Activated CD4-positive, alpha-beta T cell treated with anti-CD3 and anti-CD28 coated beads, Interleukin-2, amount 10 ng/mL, durations not matched to agents 24 days and 14 days (primary cell): Measurements from ENCODE around the gene ACTA1. TPM values are rescaled to one million over a fixed set of nuclear protein-coding genes. Genes with fewer than 3 reads are reported as not detected.
"Not testable (repeated sequence)": the region's sequence is repeated elsewhere in the genome, so short reads cannot be mapped to it uniquely, and the experiment has no call there.

ENCODE experiments used
- DNase-seq: peaks from one replicate; pipeline ENCODE4 v3.0.0; 2022
- H3K27ac Mint-ChIP-seq: one replicate; pipeline ENCODE4 v1.8.0; 2022; ENCODE audit warnings: mild to moderate bottlenecking, mixed read lengths
- H3K27me3 Mint-ChIP-seq: one replicate; pipeline ENCODE4 v1.8.0; 2022; ENCODE audit warnings: mixed read lengths
- H3K36me3 Mint-ChIP-seq: one replicate; pipeline ENCODE4 v1.8.0; 2022; ENCODE audit warnings: low read depth, mild to moderate bottlenecking, mixed read lengths
- H3K4me1 Mint-ChIP-seq: one replicate; pipeline ENCODE4 v1.8.0; 2021; ENCODE audit warnings: mixed read lengths
- H3K4me3 Mint-ChIP-seq: one replicate; pipeline ENCODE4 v1.8.0; 2022; ENCODE audit warnings: mild to moderate bottlenecking, moderate library complexity, mixed read lengths
- H3K9me3 Mint-ChIP-seq: one replicate; pipeline ENCODE4 v1.8.0; 2021; ENCODE audit warnings: mixed read lengths
- intact Hi-C: fragments of 100-400 bp; cut with micrococcal nuclease; formaldehyde crosslinking; loops from one replicate; pipeline ENCODE4 v1.15.1; 2023
- total RNA-seq: library from RNA; stranded (reverse); gene quantifications from 2 replicates; pipeline ENCODE4 v1.2.3, GENCODE V29; 2022

The ACTA1 gene
- total RNA-seq, 1 donor from 2014 or later, result not detected

GRCh38 chr1:229410692-229411433 is 23.0 kb downstream of the ACTA1 start:
- no peak overlapping the region for H3K27ac Mint-ChIP-seq
- peak; percentile 60 for DNase-seq
- peak overlapping the region; percentile 55 for H3K4me3 Mint-ChIP-seq
- intact Hi-C loops, result no loop called here
- no peaks in the 10 kb centered on the region for H3K9me3 Mint-ChIP-seq
- H3K36me3 Mint-ChIP-seq, result no peaks in the 10 kb centered on the region
- H3K27me3 Mint-ChIP-seq, result peaks cover 66% of the 10 kb centered on the region
- H3K4me1 Mint-ChIP-seq, result peaks cover 15% of the 10 kb centered on the region

- H3K36me3 Mint-ChIP-seq, result no peaks in the 10 kb centered on the region
- H3K27ac Mint-ChIP-seq, result no peak overlapping the region
- no peaks in the 10 kb centered on the region for H3K9me3 Mint-ChIP-seq
- intact Hi-C loops, result no loop called here
- peak overlapping the region; percentile 55 for H3K4me3 Mint-ChIP-seq
- H3K27me3 Mint-ChIP-seq, result peaks cover 72% of the 10 kb centered on the region
- peak; percentile 70 for DNase-seq
- H3K4me1 Mint-ChIP-seq, result peaks cover 15% of the 10 kb centered on the region
Measured at GRCh38 chr1:229410370-229410691, 23.6 kb downstream of the ACTA1 start.

GRCh38 chr1:229409616-229410369 is 24.1 kb downstream of the ACTA1 start:
- Mint-ChIP-seq H3K36me3 (no peaks in the 10 kb centered on the region), H3K27me3 (peaks cover 75% of the 10 kb centered on the region), H3K4me1 (peaks cover 15% of the 10 kb centered on the region), H3K9me3 (no peaks in the 10 kb centered on the region), H3K4me3 (peak overlapping the region; percentile 55), H3K27ac (no peak overlapping the region)
- intact Hi-C loops, result no loop called here
- no peak for DNase-seq

- H3K27me3 Mint-ChIP-seq, result peaks cover 69% of the 10 kb centered on the region
Measured at GRCh38 chr1:229408458-229409037, 25.3 kb downstream of the ACTA1 start.

GRCh38 chr1:229407206-229408026 is 26.5 kb downstream of the ACTA1 start:
- DNase-seq, result peak; percentile 60
- H3K4me1 Mint-ChIP-seq, result peaks cover 15% of the 10 kb centered on the region
- peaks cover 63% of the 10 kb centered on the region for H3K27me3 Mint-ChIP-seq
- H3K9me3 Mint-ChIP-seq, result no peaks in the 10 kb centered on the region
- no peak overlapping the region for H3K27ac Mint-ChIP-seq
- H3K4me3 Mint-ChIP-seq, result peak overlapping the region; percentile 61
- intact Hi-C loops, result loop anchor here (2.0 kb wide), 1 partner anchor 25 kb away; no protein-coding TSS in a partner anchor
- H3K36me3 Mint-ChIP-seq, result no peaks in the 10 kb centered on the region

More at GRCh38 chr1:229408458-229409037, 25.3 kb downstream of the ACTA1 start:
- Mint-ChIP-seq H3K4me1 (peaks cover 15% of the 10 kb centered on the region), H3K4me3 (no peak overlapping the region), H3K36me3 (no peaks in the 10 kb centered on the region), H3K27ac (no peak overlapping the region), H3K9me3 (no peaks in the 10 kb centered on the region)
- intact Hi-C loops, result no loop called here
- DNase-seq, result no peak

GRCh38 chr1:229406798-229407197 is 27.1 kb downstream of the ACTA1 start:
- H3K27me3 Mint-ChIP-seq, result peaks cover 64% of the 10 kb centered on the region
- H3K9me3 Mint-ChIP-seq, result no peaks in the 10 kb centered on the region
- H3K27ac Mint-ChIP-seq, result no peak overlapping the region
- H3K4me1 Mint-ChIP-seq, result peaks cover 15% of the 10 kb centered on the region
- intact Hi-C loops, result loop anchor here (2.0 kb wide), 1 partner anchor 26 kb away; no protein-coding TSS in a partner anchor
- H3K36me3 Mint-ChIP-seq, result no peaks in the 10 kb centered on the region
- DNase-seq, result no peak
- H3K4me3 Mint-ChIP-seq, result peak overlapping the region; percentile 61

GRCh38 chr1:229403573-229403972 is 30.3 kb downstream of the ACTA1 start:
- Mint-ChIP-seq H3K27ac (no peak overlapping the region), H3K9me3 (no peaks in the 10 kb centered on the region), H3K27me3 (peaks cover 61% of the 10 kb centered on the region), H3K4me3 (no peak overlapping the region), H3K36me3 (no peaks in the 10 kb centered on the region), H3K4me1 (peaks cover 3% of the 10 kb centered on the region)
- intact Hi-C loops, result no loop called here
- no peak for DNase-seq

- Mint-ChIP-seq H3K4me3 (no peak overlapping the region), H3K36me3 (no peaks in the 10 kb centered on the region), H3K27ac (no peak overlapping the region), H3K27me3 (peaks cover 59% of the 10 kb centered on the region), H3K4me1 (peaks cover 3% of the 10 kb centered on the region), H3K9me3 (no peaks in the 10 kb centered on the region)
- no peak for DNase-seq
- intact Hi-C loops, result no loop called here
Measured at GRCh38 chr1:229402993-229403392, 30.9 kb downstream of the ACTA1 start.

- H3K4me1 Mint-ChIP-seq, H3K27ac Mint-ChIP-seq, H3K9me3 Mint-ChIP-seq, intact Hi-C loops, H3K4me3 Mint-ChIP-seq, H3K36me3 Mint-ChIP-seq, DNase-seq: not testable (repeated sequence)
- peaks cover 59% of the 10 kb centered on the region for H3K27me3 Mint-ChIP-seq
Measured at GRCh38 chr1:229402329-229402728, 31.6 kb downstream of the ACTA1 start.

GRCh38 chr1:229397762-229398161 is 36.1 kb downstream of the ACTA1 start:
- H3K9me3 Mint-ChIP-seq, result no peaks in the 10 kb centered on the region
- peaks cover 52% of the 10 kb centered on the region for H3K27me3 Mint-ChIP-seq
- H3K36me3 Mint-ChIP-seq, result no peaks in the 10 kb centered on the region
- no peak overlapping the region for H3K27ac Mint-ChIP-seq
- H3K4me1 Mint-ChIP-seq, result peaks cover 3% of the 10 kb centered on the region
- intact Hi-C loops, result no loop called here
- no peak for DNase-seq
- no peak overlapping the region for H3K4me3 Mint-ChIP-seq

GRCh38 chr1:229396585-229397206 is 37.2 kb downstream of the ACTA1 start:
- Mint-ChIP-seq H3K27ac (no peak overlapping the region), H3K27me3 (peaks cover 48% of the 10 kb centered on the region), H3K4me1 (peaks cover 3% of the 10 kb centered on the region), H3K36me3 (no peaks in the 10 kb centered on the region), H3K4me3 (no peak overlapping the region), H3K9me3 (no peaks in the 10 kb centered on the region)
- intact Hi-C loops, result no loop called here
- no peak for DNase-seq

GRCh38 chr1:229394517-229394916 is 39.4 kb downstream of the ACTA1 start:
- H3K4me1 Mint-ChIP-seq, H3K9me3 Mint-ChIP-seq, H3K4me3 Mint-ChIP-seq, H3K27ac Mint-ChIP-seq, DNase-seq, intact Hi-C loops, H3K36me3 Mint-ChIP-seq: not testable (repeated sequence)
- peaks cover 33% of the 10 kb centered on the region for H3K27me3 Mint-ChIP-seq

- Mint-ChIP-seq H3K27ac (no peak overlapping the region), H3K9me3 (no peaks in the 10 kb centered on the region)
Measured at GRCh38 chr1:229392936-229393335, 41.0 kb downstream of the ACTA1 start.

More at GRCh38 chr1:229392936-229393335, 41.0 kb downstream of the ACTA1 start:
- Mint-ChIP-seq H3K27me3 (peaks cover 29% of the 10 kb centered on the region), H3K36me3 (no peaks in the 10 kb centered on the region), H3K4me1 (peaks cover 3% of the 10 kb centered on the region), H3K4me3 (no peak overlapping the region)
- intact Hi-C loops, result no loop called here
- DNase-seq, result no peak
